HG03159 (cell line): ENCODE results near the gene PLEKHO2.

Experiments
- ATAC-seq: cut with Tn5 transposase; IDR thresholded peaks from one replicate; pipeline ENCODE4 v1.9.1; 2021; ENCODE audit warnings: mild to moderate bottlenecking, moderate library complexity; ENCODE audit not compliant: unreplicated experiment

PLEKHO2 gene

DNA sequence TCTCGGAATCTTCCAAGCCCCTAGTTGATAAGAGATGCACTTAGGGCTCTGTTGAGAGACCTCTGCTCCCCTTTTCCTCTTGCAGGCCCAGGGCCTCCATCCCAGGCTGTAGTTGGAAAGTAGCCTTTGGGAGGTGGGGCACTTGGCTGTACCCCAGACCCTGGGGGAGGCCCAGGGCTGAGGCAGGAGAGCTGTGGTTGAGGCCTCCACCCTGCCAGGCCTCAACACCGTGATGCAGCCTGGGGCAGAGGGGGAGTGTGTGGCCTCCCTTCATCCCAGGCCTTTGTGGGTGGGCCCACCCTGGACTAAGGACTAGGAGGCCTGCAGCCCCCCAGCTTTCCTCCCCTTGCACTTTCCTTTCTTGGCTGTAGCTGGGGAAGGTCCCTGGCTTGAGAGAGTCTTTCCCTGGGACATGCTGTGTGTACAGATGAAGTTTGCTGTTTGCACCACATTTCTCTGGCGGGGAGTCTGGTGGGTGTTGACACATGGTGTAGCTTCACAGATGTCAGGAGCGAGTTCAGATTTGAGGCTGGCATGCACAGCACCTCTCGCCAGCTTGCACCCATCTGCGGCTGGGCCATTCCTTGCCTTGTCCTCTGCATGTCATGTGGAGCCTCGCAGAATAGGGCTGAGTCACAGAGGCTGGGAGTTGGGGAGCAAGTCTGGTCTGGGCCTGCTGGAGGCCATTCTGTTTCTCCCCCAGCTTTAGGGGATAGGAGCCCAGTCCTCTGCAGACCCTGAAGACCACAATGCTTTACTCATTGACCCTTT lies 13.7 kb downstream of the PLEKHO2 start:
- no peak for ATAC-seq

DNA sequence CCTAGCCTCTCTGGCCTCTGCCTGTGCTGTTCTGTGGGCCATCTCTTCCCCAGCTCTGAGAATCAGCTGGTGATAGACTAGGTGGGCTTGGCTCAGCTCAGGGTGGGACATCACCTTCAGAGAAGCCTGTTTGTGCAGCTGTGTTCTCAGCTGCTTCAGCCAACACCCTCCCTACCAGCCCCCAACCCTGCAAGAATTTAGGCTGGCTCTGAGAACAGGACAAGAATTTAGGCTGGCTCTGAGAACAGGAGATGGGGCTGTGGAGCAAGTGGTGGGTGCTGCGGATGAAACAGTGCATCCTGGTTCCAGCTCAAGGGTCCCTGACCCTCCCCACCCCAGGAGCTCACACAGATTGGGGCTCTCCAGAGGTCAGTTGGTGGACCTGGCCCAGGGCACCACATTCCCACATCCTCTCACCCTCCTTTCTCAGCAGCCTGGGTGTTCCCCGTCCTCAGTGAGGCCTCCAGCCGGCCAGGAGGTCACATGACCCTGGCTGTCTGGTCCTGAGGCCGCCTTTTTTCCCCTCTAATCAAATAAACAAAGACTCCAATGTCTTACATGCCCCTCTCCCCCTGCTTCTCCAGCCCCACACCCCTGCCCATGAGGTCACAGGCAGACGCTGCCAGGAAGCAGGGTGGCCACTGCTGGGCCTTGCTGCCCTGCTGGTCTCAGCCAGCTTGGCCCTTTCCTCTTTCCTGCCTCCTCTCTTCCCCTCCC lies 14.9 kb downstream of the PLEKHO2 start:
- no peak for ATAC-seq

DNA sequence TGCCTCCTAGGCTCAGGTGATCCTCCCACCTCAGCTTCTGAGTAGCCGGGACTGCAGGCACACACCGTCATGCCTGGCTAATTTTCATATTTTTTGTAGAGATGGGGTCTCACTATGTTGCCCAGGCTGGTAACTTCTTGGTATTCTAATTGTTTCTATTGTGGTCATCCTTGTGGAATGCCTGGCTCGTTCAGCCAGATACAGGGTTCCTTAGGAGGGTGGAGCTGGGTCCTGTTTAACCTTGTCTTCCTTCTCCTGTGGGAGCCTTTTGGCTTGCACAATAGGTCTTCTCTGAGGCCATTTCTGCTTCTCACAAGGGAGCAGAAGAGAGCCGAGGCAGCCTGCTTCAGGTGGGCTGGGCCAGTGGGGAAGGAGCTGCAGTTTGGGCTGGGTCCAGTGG lies 15.7 kb downstream of the PLEKHO2 start:
- ATAC-seq, result no peak

DNA sequence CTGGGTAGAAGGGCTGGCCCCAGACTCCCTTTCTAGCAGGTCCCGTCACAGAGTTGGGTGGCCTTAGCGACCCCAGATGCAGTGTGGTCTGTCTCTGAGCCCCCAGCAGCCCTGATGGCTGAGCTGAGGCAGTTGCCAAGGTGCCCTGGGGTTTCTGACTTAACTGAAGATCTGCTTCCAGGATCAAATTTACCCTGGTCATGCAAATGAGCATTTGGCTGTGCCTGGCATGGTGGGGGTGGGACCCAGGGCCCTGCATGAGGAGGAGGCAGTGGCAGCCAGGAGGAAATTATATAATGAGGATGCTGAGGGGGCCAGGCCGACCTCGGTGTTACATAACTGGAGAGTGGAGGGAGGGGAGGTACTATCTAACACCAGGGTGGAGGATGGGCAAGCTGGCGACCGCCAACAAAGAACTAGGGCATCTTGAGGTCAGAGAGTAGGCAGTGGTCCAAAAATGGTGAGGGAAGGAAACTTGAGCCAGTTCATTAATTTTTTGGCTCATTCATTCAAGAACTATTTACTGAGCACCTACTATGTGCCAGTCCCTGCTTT lies 16.4 kb downstream of the PLEKHO2 start:
- ATAC-seq, result no peak

DNA sequence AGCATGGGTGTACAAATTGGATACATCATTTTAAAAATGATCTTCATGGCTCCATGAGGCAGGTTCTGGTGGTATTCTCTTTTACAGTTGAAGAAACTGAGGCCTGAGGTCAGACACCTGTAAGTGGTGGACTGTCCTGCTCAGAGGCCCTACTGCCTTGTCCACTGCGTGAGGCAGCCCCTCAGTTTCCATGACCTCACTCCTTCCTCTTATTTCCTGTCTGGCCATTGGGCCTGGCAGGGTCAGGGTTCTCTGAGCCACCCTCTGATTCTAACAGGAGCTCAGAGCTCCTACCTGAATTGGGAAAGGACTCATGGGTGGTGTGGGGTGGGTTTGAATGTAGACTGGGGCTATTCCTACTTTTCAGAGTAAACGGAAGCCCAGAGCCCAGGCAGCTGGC lies 17.5 kb downstream of the PLEKHO2 start:
- no peak for ATAC-seq

DNA sequence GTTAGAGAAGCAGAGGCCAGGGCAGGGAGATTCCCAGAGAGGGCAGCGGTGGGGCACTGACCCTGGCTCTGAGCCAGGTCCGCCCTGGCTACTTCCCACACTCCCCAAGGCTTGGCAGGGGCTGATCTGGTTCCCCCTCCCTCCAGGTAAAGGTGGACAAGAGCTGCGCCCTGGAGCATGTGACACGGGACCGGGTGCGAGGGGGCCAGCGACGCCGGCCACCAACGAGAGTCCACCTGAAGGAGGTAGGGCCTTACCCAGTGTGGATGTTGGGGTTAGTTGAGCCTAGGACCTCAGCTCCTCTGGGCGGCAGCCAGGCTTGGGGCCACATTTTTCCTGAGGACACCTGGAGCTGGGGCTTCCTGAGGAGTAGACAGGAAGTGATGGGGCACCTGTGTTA lies 19.6 kb downstream of the PLEKHO2 start:
- no peak for ATAC-seq

DNA sequence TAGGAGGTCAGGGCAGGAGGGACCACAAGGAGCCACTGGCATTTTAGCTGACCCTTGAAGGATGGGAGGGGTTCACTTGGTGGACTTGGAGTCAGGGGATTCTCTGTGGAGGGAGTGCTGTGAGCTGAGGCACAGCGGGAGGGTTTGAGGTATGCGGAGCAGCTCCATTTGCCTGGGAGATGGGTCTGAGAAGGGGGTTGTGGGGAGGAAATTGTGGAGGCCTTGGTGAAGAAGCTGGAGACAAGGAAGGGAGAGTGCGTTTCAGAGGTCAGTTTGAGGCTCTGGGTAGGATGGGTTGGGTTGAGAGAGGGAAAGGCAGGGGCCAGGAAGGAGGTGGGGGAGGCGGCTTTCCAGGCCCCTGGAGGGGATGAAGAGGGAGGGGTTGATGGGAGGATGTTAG lies 20.2 kb downstream of the PLEKHO2 start:
- no peak for ATAC-seq

DNA sequence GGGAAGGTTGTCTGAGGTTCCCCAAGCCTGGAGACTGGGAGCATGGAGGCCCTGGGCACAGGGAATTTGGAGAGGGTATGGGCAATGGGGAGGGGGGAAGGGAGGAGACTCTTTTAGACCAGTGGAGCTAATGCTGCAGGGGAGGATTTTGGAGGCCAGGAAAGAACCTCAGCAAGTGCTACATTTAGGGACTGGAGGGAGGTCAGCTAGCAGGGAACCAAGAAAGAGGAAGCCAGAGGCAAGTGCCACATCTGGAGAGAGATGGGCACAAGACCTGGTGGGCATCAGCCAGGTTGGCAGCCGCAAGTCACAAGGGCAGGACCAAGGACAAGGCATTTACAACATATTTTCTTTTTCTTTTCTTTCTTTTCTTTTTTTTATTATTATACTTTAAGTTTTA lies 20.7 kb downstream of the PLEKHO2 start:
- no peak for ATAC-seq

DNA sequence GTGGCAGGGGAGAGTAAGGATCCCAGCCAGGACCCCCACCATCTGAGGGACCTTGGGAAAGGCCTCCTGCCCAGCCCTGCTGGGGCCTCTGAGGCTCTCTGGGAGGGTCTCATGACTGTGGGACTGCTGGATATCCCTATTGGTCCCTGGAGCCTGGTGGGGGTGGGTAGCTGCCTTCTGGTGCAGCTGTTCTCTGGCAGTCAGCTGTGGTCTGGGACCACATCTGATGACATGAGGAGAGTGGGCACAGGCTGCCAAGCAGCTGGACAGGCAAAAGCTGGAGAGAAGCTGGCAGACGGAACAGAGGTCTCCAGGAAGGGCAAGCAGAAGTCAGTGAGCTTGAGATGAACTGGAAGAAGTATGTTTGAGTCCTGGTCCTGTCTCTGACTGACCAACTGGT lies 22.4 kb downstream of the PLEKHO2 start:
- no peak for ATAC-seq

DNA sequence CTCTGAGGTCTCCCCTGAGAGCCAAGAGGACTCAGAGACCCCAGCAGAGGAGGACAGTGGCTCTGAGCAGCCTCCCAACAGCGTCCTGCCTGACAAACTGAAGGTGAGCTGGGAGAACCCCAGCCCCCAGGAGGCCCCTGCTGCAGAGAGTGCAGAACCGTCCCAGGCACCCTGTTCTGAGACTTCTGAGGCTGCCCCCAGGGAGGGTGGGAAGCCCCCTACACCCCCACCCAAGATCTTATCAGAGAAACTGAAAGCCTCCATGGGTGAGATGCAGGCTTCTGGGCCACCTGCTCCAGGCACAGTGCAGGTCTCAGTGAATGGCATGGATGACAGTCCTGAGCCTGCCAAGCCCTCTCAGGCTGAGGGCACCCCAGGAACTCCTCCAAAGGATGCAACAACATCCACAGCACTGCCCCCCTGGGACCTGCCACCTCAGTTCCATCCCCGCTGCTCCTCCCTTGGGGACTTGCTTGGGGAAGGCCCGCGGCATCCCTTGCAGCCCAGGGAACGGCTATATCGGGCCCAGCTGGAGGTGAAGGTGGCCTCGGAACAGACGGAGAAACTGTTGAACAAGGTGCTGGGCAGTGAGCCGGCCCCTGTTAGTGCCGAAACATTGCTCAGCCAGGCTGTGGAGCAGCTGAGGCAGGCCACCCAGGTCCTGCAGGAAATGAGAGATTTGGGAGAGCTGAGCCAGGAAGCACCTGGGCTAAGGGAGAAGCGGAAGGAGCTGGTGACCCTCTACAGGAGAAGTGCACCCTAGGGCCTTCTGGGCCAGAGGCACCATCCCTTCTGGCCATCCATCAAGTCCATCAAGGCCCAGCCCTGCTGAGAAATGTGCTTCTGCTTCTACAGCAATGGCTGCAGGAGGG lies 23.6 kb downstream of the PLEKHO2 start:
- ATAC-seq, result no peak

DNA sequence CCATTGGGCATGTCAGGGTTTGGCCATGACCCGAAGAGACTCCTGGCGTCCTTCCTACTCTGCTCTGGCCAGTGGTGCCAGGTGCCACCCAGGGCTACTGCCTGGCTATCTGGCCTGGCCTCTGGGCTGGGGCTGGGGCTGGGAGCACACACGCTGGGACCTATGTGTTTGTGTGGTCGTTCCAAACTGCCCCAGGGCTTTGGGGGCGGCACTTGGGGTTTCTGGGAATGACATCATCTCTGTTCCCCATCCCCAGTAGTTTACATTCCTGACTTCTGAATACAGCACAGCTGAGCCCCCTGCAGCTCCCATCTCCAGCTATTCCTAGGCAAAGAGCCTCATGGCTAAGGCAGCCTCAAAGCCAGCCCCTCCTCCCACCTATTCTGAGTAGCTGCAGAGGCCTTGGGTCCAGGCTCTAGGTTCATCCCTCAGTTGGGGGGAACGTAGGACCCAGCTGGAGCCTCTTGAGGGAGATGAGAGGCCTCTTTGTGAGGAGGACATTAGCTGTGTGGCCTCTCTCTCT lies 24.3 kb downstream of the PLEKHO2 start:
- ATAC-seq, result no peak

DNA sequence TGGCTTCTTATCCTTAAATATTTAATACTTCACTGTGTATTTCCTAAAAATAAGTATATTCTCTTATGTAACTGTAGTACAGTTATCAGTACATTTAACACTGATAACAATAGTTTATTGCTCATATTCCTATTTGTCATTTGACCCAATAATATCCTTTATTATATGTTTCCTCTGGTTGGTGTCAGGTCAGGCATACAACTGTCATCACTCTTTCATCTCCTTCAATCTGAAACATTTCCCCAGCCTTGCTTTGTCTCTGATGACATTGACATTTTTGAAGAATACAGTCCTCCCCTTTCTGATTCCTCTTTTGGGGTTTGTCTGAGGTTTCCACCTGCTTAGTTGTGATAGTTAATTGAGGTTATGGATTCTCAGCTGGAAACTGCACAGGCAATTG lies 27.8 kb downstream of the PLEKHO2 start:
- no peak for ATAC-seq

DNA sequence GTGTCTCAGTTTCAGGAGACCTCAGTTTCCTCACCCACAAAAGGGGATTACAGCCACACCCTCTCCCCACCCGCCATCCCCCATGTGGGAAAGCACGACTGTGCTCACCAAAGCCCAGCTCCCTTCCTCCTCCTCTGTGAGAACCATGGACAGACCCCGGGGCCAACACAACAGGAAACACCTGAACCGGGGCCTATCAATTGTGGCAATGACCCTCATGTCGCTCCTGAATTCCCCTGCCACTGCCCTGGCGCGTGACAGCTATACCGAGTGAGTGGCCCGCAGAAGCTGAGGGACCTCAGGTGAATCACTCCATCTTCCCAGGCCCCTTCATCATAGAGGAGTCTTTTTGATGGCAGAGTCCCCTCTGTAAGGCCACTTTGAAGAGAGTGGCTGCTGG lies 28.6 kb downstream of the PLEKHO2 start:
- no peak for ATAC-seq

DNA sequence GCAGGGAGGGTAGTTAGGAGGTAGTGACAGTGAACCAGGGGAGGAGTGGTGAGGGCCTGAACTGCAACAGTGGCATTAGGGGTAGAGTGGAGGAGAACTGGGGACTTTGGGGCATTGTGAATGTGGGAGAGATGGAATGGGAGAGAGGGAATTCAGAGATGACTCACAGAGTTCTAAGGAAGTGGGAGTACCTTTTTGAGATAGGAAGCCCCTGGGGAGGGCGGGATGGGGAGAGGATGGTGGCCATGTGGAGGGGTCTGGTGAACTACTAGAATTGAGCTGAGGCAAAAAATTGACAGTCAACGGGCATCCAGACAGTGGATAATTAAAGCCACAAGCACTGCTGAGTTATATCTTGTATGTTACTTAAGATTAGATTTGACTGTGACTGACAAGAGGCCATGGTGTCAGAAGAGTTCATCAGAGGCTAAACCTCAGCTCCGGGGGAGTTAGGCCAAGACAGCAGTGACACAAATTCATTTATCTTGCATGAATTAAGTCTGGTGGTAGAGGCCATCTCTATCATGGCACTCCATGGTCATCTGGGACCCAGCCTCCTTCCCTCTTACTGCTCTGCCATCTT lies 34.0 kb downstream of the PLEKHO2 start:
- no peak for ATAC-seq

DNA sequence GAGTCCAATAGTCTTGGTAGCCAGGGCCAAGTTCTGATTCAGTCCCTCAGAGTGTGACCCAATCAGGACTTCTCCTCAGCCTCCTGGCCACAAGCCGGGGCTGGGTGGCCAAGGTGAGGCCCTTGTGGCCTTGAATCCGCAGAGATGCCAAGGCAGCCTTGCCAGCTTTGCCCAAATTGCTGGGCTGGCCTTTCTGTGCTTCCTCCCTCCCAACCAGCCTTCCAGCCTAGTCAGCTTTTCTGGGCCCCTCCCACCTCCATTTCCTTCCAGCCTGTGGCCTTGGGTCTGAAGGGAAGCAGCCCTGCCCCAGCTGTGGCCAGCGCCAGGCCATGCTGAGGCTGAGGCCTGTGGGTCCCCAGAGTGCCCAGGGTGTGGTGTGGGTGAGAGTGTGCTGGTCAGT lies 35.7 kb downstream of the PLEKHO2 start:
- ATAC-seq, result no peak

DNA sequence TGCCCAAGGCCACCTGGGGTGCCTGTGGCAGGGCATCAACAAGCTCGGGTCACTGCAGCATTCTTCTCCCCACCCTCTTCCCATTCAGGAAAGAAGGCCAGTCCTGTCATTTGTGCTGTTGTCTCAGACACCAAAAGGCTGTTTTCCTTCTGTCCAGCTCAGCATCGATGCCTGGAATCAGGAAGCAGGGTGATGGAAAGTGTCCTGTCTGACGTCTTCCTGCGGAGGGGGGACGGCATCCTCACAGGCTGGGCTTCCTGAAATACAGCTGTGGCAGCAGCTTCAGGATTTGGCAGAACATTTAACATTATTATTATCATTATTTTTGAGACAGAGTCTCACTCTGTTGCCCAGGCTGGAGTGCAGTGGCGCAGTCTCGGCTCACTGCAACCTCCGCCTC lies 37.0 kb downstream of the PLEKHO2 start:
- ATAC-seq, result no peak

DNA sequence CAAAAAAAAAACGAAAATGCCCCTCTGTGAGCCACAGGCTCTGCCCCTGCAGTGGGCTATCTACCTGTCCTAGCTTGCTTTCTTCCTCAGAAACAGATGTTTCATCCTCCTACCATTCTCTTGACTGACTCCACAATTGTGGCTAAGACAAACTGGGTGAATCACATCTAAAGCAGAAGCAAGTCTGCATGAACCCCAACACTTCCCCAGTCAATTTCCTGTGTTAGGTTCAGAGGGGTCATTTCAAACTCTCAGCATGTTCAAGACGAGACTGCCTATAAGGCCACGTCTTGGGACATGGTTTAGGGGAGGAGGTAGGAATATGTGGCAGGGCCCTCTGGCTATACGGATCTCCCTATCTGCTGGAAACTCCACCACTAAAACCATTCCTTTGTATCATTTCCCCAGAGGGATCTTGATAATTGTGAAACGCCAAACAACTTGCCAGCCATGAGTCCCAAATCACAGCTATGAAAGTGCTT lies 41.4 kb downstream of the PLEKHO2 start:
- no peak for ATAC-seq

DNA sequence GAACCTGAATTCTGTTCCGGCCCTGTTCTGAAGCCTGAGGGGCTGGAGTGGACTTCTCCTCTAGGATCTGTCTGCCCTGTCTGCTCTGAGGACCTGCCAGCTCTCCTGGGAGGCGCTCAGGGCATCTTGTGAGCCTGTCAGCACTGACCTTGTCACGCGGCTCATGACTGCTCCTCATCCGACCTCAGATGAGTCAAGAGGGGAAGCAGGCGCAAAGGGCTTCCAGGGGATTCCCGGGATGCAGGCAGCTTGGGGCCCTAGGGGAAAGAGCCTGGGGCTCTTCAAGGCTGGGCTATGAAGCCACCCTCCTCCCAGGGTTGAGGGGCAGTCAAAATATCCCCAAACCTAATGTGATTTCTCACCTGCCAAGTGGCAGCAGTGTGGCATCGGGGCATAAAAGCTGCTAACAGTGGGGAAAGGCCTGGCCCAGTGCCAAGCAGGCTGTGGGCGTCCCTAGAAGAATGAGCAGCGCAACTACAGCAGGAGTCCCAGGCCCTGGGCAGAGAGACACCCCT lies 42.3 kb downstream of the PLEKHO2 start:
- ATAC-seq, result no peak

DNA sequence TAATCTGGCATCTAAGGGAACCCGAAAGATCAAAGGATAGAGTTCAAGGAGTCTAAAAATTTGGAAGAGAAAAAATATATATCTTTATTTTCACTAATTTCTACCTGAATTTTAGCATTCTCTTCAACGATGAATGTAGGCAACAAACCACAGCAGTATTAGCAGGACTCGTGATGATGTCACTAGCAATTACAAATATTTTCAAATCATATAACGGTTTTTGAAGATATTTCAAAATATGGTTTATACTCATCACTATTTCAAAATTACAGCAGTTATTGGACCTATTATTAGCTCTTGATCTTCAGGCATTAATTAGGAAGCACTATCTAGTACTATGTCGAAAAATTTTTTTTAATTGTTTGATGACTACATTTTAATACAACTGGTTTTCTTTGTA lies 43.0 kb downstream of the PLEKHO2 start:
- ATAC-seq, result no peak

DNA sequence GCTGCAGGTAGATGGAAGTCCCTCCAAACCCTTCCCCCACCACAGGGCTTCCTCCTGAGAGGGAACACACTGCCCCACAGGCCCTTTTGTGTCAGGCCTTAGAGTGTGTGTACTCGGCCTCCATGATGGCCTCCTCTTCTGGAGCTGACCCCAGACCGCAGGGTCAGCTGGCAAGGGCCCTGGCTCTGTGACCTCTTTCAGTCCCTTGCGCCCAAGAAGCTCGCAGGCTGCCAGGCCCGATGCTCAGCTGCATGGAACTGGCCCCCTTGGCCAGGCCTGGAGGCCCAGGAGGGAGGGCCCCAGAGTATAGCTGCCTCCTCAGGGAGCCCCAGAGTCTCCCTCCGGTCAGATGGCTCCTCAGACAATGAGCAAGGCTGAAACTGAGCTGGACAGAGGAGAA lies 46.6 kb downstream of the PLEKHO2 start:
- no peak for ATAC-seq
